ENCODE results near the gene MCCD1.
"Not testable (repeated sequence)": the region's sequence is repeated elsewhere in the genome, so short reads cannot be mapped to it uniquely, and the experiment has no call there.

MCCD1 gene

GRCh38 chr6:31528821-31529328, at the start of gene MCCD1:
TSS of gene MCCD1 (plus strand) at chr6:31528962. CDS start at chr6:31529015, 53 bp downstream.
- DNase-seq (ENCODE audit: low read depth in 2 of 2): no peak

DNA sequence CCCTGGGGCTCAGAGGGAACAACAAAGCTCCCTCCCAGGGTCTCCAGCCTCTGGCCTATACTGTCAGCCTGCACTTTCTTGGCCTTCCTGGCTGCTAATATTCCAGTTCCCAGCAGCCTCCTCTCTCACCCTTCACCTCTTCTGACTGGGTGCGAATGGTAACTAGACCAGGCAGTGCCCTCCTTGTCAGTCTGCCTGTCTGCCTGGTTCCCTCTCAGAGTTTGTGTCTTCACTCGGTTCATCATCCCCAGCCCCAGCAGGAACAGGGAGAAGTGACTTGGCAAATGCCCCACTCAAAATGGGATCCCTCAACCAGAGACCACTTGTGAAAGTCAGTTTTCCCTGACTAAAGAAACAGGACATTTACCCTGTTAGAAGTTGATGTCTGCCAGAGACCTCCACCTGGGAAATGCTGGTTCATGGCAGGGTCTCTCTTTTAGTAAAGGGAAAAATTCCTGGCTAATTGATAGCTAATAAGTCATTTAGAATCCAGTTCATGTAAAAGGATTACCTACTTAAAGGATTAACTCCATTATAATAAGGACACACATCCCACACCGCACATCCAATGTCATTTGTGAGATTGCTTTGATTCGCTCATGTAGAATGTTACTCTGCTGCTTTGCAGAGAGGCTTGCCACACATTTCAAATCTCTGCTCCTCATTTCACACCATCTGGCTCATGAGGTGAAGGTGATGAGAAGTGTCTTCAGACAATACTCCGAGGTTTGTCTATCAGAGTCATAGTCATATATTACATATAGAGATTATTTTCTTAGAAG, 49.4 kb upstream of the MCCD1 start:
- DNase-seq (ENCODE audit: low read depth in 2 of 2): no peak

DNA sequence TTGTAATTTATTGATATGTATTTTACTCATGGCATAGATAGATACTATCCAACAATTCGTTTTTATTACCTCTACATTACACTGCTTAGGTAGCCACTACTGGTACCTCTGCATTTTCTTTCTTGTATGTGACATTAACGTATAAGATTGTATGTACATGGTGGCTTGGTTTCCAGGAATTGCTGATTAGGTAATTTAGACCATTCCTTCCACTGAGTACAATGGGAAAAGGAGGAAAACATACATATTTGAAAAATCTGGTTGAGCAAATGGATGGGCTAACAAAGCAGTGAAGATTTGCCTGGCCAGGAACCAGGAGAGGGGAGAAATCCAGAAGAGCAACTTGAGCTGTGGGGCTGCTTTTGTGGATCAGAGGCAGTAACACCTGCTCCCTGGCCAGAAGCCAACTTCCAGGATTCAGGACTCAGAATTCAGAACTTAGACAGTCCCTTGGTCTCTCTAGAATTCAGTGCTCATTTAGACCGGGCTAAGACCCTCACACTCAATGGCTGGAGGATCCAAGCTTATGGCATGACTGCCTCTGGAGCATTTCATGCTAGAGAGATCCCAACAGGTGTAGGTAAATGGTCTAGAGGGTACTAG, 48.7 kb upstream of the MCCD1 start:
- no peak for DNase-seq (ENCODE audit: low read depth in 2 of 2)

GRCh38 chr6:31480574-31480973, 48.2 kb upstream of the MCCD1 start:
- DNase-seq (ENCODE audit: low read depth in 2 of 2): no peak

DNA sequence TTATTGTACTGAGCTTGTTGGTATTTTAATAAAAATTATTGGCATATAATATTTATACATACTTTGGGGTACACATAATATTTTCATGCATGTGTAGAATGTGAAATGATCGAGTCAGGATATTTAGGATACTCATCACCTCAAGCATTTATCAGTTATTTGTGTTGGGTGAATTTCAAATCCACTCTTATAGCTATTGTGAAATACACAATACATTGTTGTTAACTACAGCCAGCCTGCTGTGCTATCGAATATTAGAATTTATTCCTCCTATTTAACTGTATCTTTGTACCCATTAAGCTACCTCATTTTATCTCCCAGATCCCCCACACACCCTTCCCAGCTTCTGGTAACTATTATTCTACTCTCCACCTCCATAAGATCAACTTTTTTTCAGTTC, 45.4 kb upstream of the MCCD1 start:
- DNase-seq (ENCODE audit: low read depth in 2 of 2): no peak

DNA sequence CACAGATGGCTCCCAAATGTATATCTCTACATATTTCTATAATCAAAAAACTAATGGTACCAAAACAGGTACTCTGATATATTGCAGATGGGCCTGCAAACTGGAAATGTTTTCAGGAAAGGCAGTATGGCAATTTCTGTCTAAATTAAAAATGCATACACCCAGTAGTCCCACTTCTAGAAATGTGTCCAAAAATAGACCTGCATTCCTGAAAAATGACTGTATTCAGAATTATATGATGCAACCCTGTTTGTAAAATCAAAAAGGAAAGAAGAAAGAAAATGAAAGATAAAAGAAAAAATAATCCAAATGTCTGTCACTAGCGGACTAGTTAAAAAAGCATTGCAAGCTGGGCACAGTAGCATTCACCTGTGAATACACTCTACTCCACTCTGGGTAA, 43.7 kb upstream of the MCCD1 start:
- peak in 1 of 2 experiments; percentile 22 for DNase-seq (ENCODE audit: low read depth in 2 of 2)

GRCh38 chr6:31486065-31486837, 42.5 kb upstream of the MCCD1 start:
- not testable (repeated sequence) for DNase-seq (ENCODE audit: low read depth in 2 of 2)

- not testable (repeated sequence) for DNase-seq (ENCODE audit: low read depth in 2 of 2)
Observed at GRCh38 chr6:31487674-31488073, 41.1 kb upstream of the MCCD1 start.

- no peak for DNase-seq (ENCODE audit: low read depth in 2 of 2)
Observed at GRCh38 chr6:31489086-31489485, 39.7 kb upstream of the MCCD1 start.

DNA sequence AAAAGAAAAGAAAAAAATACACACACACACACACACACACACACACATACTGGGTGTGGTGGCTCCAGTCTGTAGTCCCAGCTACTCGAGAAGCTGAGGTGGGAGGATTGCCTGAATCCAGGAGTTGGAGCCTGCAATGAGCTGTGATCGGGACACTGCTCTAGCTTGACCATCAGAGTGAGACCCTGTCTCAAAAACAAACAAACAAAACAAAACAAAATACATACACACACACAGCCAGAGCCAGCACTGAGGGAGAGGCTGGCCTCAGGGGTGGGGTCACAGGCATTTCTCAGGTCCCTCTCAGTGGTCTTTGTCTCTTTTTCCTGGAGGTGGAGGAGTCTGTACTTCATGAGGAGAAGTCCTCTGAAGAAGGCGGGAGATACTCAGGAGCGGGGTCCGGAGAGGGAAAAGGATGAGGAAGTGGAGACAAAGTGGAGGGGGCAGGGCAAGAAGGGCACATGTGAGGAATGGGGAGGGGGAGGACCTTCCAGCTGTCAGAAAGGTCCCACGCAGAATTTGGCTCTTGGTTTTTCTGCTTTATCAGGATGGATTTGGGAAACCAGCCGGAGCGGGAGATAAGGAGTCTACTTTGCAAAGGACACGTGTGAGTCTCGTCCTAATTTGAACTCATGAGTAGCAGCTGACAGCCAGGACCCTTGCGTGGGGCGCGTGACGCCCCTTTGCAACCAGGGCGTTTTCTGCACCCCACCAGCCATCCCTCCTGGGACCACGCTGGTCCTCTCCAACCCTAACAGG, 38.5 kb upstream of the MCCD1 start:
- no peak for DNase-seq (ENCODE audit: low read depth in 2 of 2)

GRCh38 chr6:31493550-31493874, 35.2 kb upstream of the MCCD1 start:
- DNase-seq (ENCODE audit: low read depth in 2 of 2): not testable (repeated sequence)

GRCh38 chr6:31493875-31494694, 34.7 kb upstream of the MCCD1 start:
- peak; percentile 36 to 42 for DNase-seq (ENCODE audit: low read depth in 2 of 2)

DNA sequence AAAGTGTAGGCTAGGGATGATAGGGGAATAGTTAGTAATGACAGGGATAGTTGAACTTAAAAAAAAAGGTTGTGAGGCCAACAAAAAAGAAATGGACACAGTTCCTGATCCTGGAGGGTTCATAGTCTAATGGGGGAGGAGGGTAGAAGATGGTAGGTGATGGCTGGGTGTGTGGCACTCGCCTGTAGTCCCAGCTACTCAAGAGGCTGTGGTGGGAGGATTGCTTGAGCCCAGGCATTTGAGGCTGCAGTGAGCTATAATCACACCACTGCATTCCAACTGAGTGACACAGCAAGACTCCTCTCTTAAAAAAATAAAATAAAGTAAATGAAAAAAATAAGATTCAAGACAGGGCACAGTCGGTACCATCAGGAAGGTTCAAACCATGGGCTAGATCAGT, 33.2 kb upstream of the MCCD1 start:
- peak; percentile 16 to 20 for DNase-seq (ENCODE audit: low read depth in 2 of 2)

GRCh38 chr6:31496826-31497225, 31.9 kb upstream of the MCCD1 start:
- DNase-seq (ENCODE audit: low read depth in 2 of 2): not testable (repeated sequence)

GRCh38 chr6:31497531-31498476, 31.0 kb upstream of the MCCD1 start, which contains the start of gene MICB:
TSS of gene MICB (plus strand) at chr6:31498145. CDS start at chr6:31498194, 49 bp downstream.
- DNase-seq (ENCODE audit: low read depth in 2 of 2): peak in 1 of 2 experiments; percentile 35

DNA sequence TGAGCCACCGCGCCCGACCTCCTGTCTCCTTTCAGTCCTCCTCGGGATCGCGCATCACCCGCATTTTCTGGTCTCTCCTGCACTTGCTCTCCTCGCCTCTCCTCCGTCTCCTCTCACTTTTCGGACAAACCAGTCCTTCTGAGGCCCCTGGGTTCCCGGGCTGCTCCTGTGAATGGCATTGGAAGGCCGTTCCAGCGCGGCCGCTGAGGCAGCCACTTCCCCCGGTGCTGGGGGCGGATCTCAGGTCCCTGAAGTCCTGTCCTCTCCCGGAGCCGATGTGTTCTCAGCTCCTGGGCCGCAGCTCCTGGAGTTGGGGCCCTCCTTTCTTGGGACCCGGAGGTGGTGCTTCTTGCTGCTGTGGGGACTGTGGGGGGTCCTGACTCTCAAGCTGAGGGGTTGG, 30.0 kb upstream of the MCCD1 start:
- DNase-seq (ENCODE audit: low read depth in 2 of 2): no peak

- DNase-seq (ENCODE audit: low read depth in 2 of 2): not testable (repeated sequence)
Observed at GRCh38 chr6:31499648-31500047, 29.1 kb upstream of the MCCD1 start.

DNA sequence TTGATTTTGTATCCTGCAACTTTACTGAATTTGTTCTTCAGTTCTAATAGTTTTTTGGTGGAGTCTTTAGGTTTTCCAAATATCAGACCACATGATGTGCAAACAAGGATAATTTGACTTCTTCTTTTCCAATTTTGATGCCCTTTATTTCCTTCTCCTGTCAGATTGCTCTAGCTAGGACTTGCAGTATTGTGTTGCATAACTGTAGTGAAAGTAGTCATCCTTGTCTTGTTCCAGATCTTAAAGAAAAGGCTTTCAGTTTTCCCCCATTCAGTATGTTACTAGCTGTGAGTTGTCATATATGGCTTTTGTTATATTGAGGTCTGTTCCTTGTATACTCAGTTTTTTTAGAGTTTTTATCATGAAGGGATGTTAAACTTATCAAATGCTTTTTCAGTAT, 26.2 kb upstream of the MCCD1 start:
- no peak for DNase-seq (ENCODE audit: low read depth in 2 of 2)

DNA sequence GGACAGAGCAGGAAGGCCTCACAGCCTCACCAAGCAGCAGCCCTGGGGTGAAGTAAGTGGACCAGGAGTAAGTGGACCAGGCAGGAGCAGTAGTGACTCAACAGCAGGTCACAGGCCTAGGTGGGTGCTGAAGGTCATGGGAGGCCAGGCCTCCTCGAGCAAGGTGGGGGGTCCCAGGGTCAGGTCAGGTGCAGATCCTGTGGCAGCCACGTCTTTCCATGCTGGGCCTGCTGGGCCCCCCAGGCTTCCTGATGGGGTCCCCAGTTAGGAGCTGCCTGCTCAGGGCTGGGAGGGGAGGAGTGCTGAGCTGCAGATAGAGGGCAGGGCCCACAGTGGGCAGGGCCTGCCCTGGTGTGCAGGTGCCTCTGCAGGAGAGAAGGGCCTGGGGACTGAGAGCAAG, 19.7 kb upstream of the MCCD1 start:
- not testable (repeated sequence) for DNase-seq (ENCODE audit: low read depth in 2 of 2)

DNA sequence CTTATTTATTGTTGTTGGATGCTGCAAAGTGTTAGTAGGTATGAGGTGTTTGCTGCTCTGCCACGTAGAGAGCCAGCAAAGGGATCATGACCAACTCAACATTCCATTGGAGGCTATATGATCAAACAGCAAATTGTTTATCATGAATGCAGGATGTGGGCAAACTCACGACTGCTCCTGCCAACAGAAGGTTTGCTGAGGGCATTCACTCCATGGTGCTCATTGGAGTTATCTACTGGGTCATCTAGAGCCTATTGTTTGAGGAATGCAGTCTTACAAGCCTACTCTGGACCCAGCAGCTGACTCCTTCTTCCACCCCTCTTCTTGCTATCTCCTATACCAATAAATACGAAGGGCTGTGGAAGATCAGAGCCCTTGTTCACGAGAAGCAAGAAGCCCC, 18.8 kb upstream of the MCCD1 start:
- DNase-seq (ENCODE audit: low read depth in 2 of 2): no peak
